HepG2 (cell line): ENCODE results near the gene FAM32A. TPM values are rescaled to one million over a fixed set of nuclear protein-coding genes. Genes with fewer than 3 reads are reported as not detected.

Experiments used
- ARID3A ChIP-seq: IDR thresholded peaks from 2 replicates; pipeline ENCODE4 v1.6.1; 2012; ENCODE audit warnings: low read depth, low read length, improper control_type of control experiment
- ATF1 ChIP-seq: IDR thresholded peaks from 2 replicates; pipeline ENCODE4 v1.6.1; 2016; ENCODE audit warnings: mild to moderate bottlenecking, control low read depth
- ATF7-NPFF ChIP-seq: sonication (generic); formaldehyde crosslinking; IDR thresholded peaks from 2 replicates; pipeline ENCODE4 v1.8.1; 2023; ENCODE audit warnings: mild to moderate bottlenecking, low read depth, missing genetic modification reagents, moderate library complexity
- CHCHD3 ChIP-seq: sonication (generic); formaldehyde crosslinking; IDR thresholded peaks from 2 replicates; pipeline ENCODE4 v1.8.0; 2022; ENCODE audit warnings: mild to moderate bottlenecking, missing genetic modification reagents, moderate library complexity
- ELF3 ChIP-seq: IDR thresholded peaks from 2 replicates; pipeline ENCODE4 v1.6.1; 2016; ENCODE audit warnings: missing genetic modification reagents, missing compliant biosample characterization
- NCOR1 ChIP-seq: fragments of 200-600 bp; sonication (generic); IDR thresholded peaks from 2 replicates; pipeline ENCODE4 v1.7.0; 2017; ENCODE audit warnings: antibody characterized with exemption, low read length, borderline replicate concordance
- PREB ChIP-seq: sonication (generic); formaldehyde crosslinking; IDR thresholded peaks from 2 replicates; pipeline ENCODE4 v1.4.0; 2020; ENCODE audit warnings: missing genetic modification reagents
- RBM22 ChIP-seq: fragments of 200-400 bp; formaldehyde crosslinking; optimal IDR thresholded peaks from 2 replicates; pipeline ENCODE3; 2017; ENCODE audit warnings: mild to moderate bottlenecking, low read length, moderate library complexity
- SMAD3 ChIP-seq: sonication (generic); formaldehyde crosslinking; IDR thresholded peaks from 2 replicates; pipeline ENCODE4 v1.4.0; 2020; ENCODE audit warnings: missing genetic modification reagents
- SNAI1 ChIP-seq: sonication (generic); formaldehyde crosslinking; IDR thresholded peaks from 2 replicates; pipeline ENCODE4 v1.5.0; 2020; ENCODE audit warnings: mild to moderate bottlenecking, missing genetic modification reagents, borderline replicate concordance
- TBX2 ChIP-seq: sonication (generic); formaldehyde crosslinking; IDR thresholded peaks from 2 replicates; pipeline ENCODE4 v1.5.0; 2020; ENCODE audit warnings: missing genetic modification reagents, mild to moderate bottlenecking, borderline replicate concordance
- YEATS4 ChIP-seq: sonication (generic); formaldehyde crosslinking; IDR thresholded peaks from 2 replicates; pipeline ENCODE4 v1.4.0; 2020; ENCODE audit warnings: missing genetic modification reagents, borderline replicate concordance
- ZKSCAN8 ChIP-seq: IDR thresholded peaks from 2 replicates; pipeline ENCODE4 v1.6.1; 2016; ENCODE audit warnings: borderline replicate concordance, missing genetic modification reagents, missing compliant biosample characterization
- ZNF12 ChIP-seq: sonication (generic); formaldehyde crosslinking; IDR thresholded peaks from 2 replicates; pipeline ENCODE4 v1.5.0; 2020; ENCODE audit warnings: missing genetic modification reagents
- ZNF614 ChIP-seq: IDR thresholded peaks from 2 replicates; pipeline ENCODE4 v1.6.1; 2018; ENCODE audit warnings: missing biosample characterization, missing genetic modification reagents, inconsistent platforms, borderline replicate concordance
- ZNF724P ChIP-seq: sonication (generic); formaldehyde crosslinking; IDR thresholded peaks from 2 replicates; pipeline ENCODE4 v1.8.0; 2022; ENCODE audit warnings: missing genetic modification reagents, borderline replicate concordance
- ZNF788 ChIP-seq: sonication (generic); formaldehyde crosslinking; IDR thresholded peaks from 2 replicates; pipeline ENCODE4 v1.5.0; 2020; ENCODE audit warnings: mild to moderate bottlenecking, missing genetic modification reagents, borderline replicate concordance
- ZSCAN25 ChIP-seq: sonication (generic); formaldehyde crosslinking; IDR thresholded peaks from 2 replicates; pipeline ENCODE4 v1.8.0; 2022; ENCODE audit warnings: mild to moderate bottlenecking, missing genetic modification reagents
- polyA plus RNA-seq, 8 experiments: library from polyadenylated mRNA; depleted of rRNA in 3 of 8; stranded (reverse) in 7 of 8; unstranded in 1 of 8; fragments of >200 nt; fragmentation: Illumina TruSeq in 4 of 8; extraction: Trizol in 4 of 8; gene quantifications; 2 replicates each; pipeline versions ENCODE4 v1.2.1 to v1.2.3, GENCODE V29; 2011 to 2016; ENCODE audit warnings: low read depth in 4 of 8, missing spikeins in 1 of 8, mixed read lengths in 1 of 8; ENCODE audit not compliant: insufficient read depth in 1 of 8
- total RNA-seq, 5 experiments: library from RNA; depleted of rRNA; stranded (reverse); fragments of >200 nt; fragmentation: Illumina TruSeq; extraction: Trizol; gene quantifications; 2 replicates each; pipeline ENCODE4 v1.2.3, GENCODE V29; 2016; ENCODE audit warnings: low read depth in 1 of 5
- TF ChIP-seq, protein P1 (sequence below): sonication (generic); formaldehyde crosslinking; IDR thresholded peaks from 2 replicates; pipeline ENCODE4 v1.4.0; 2020; ENCODE audit warnings: missing genetic modification reagents, borderline replicate concordance

Gene FAM32A
- total and polyA plus RNA-seq, 2 of the 13 experiments (the other 11 are each of a cell fraction or from before 2014, with no cell fraction given) = 85.8 to 86.2 TPM

GRCh38 chr19:16200038-16201010 lies 15.1 kb downstream of the FAM32A start (continued):
- TF ChIP-seq RBM22 = no peak
- TF ChIP-seq ZKSCAN8 (CRISPR knock-in tag) = 0 out of 2 replicates have a peak, but pooled peaks have one; percentile 30
- peak; percentile 73; the same call in 1 of the 2 replicates for TF ChIP-seq YEATS4 (CRISPR knock-in tag)
- TF ChIP-seq NCOR1 = peak; percentile 98
- TF ChIP-seq SNAI1 (CRISPR knock-in tag) = no peak
- no peak for TF ChIP-seq TBX2 (CRISPR knock-in tag)
- no peak for TF ChIP-seq ATF1
- TF ChIP-seq ATF7-NPFF (CRISPR knock-in tag) = peak; percentile 57; the same call in 1 of the 2 replicates
- TF ChIP-seq SMAD3 (CRISPR knock-in tag) = 0 out of 2 replicates have a peak, but pooled peaks have one; percentile 64
- peak; percentile 86; the same call in 1 of the 2 replicates for TF ChIP-seq ZNF614 (CRISPR knock-in tag)
- TF ChIP-seq, protein P1, sequence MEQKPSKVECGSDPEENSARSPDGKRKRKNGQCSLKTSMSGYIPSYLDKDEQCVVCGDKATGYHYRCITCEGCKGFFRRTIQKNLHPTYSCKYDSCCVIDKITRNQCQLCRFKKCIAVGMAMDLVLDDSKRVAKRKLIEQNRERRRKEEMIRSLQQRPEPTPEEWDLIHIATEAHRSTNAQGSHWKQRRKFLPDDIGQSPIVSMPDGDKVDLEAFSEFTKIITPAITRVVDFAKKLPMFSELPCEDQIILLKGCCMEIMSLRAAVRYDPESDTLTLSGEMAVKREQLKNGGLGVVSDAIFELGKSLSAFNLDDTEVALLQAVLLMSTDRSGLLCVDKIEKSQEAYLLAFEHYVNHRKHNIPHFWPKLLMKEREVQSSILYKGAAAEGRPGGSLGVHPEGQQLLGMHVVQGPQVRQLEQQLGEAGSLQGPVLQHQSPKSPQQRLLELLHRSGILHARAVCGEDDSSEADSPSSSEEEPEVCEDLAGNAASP (CRISPR knock-in tag) = 0 out of 2 replicates have a peak, but pooled peaks have one; percentile 48
- peak; percentile 34; the same call in 1 of the 2 replicates for TF ChIP-seq ARID3A
- TF ChIP-seq ELF3 = peak; percentile 58
- TF ChIP-seq CHCHD3 (CRISPR knock-in tag) = no peak
- peak; percentile 92 for TF ChIP-seq ZSCAN25
- TF ChIP-seq ZNF724P (CRISPR knock-in tag) = no peak
- TF ChIP-seq ZNF788 (CRISPR knock-in tag) = peak; percentile 47; the same call in 1 of the 2 replicates
- TF ChIP-seq PREB (CRISPR knock-in tag) = no peak
- no peak for TF ChIP-seq ZNF12 (CRISPR knock-in tag)
